AML-193 (cell line): ENCODE measurements around the gene C6orf62.
"Not testable (repeated sequence)": the region's sequence is repeated elsewhere in the genome, so short reads cannot be mapped to it uniquely, and the experiment has no call there.

Experiments
- DNase-seq, 2 experiments: peaks; one replicate each; lab custom pipeline; 2025; lab: John Stamatoyannopoulos, UW

The C6orf62 gene

DNA sequence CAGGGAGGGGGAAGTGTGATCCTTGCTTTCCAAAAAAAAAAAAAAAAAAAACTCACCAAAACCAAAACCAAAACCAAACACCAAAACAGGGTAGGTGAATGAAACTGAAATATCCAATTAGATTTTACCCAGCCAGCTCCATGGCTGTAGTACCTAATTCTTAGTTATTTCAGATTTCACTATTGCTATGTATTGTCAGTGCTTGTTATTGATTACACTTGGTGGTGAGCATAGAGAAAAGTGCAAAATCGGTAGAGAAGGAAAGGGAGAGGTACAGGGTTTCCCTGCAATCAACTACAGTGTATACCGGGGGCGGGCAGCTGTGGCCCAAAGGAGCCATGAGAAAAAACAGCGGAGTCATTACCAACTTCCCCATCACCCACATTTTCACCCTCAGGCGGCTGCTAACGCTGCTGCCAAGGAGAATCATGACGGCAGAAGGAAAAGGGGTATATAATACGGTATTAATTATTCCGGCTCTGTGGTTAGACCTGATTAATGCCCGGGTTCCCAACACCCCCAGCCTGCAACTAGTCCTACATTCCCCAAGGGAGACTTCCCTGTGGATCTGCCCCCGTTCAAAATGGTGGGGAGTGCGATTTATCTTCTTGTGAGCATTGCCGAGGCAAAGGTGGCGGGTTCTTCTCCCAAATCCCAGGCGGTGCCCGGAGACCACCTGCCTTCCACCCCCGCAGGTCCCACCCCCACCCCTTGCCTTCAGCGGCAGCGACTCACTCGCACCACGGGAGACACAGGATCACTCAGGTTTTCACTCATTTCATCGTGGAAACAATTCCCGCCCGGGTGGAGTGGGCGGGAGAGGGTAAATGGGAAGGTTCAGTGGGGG lies at the start of gene C6orf62:
Gene C6orf62 (minus strand): TSS at position 30 of the 847 bp plus-strand sequence. CDS start 486 bp downstream, outside the sequence.
- DNase-seq, result peak; percentile 83 to 84

- no peak for DNase-seq
These were observed 49.4 kb upstream of the C6orf62 start for GRCh38 chr6:24768361-24768760.

GRCh38 chr6:24766680-24767462 lies 47.9 kb upstream of the C6orf62 start:
- DNase-seq, result peak; percentile 89 to 91

DNA sequence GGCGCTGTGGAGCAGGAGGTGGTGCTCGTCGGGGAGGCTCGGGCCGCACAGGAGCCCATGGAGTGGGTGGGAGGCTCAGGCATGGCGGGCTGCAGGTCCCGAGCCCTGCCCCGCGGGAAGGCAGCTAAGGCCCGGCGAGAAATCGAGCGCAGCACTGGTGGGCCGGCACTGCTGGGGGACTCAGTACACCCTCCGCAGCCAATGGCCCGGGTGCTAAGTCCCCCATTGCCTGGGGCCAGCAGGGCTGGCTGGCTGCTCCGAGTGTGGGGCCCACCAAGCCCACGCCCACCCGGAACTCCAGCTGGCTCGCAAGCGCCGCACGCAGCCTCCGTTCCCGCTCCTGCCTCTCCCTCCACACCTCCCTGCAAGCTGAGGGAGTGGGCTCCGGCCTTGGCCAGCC lies 47.0 kb upstream of the C6orf62 start:
- not testable (repeated sequence) for DNase-seq

- not testable (repeated sequence) for DNase-seq
These were observed 46.2 kb upstream of the C6orf62 start for GRCh38 chr6:24764833-24765828.

DNA sequence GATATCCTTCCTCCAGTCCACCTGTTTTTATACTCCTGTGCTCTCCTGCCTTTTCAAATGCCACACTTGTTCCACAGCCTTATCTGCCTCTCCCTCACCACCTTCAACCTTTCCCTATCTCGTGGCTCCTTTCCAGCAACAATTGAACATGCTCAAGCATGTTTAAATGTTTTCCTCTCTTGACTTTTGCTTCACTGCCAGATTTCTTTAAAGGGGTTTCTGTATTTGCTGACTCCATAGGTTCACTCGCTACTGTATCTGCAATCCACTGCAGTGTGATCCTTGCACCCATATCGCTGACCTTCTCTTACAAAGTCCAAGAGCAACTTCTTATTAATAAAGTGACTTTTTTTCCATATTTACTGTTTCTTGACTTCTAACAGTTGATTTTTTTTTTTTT lies 44.6 kb upstream of the C6orf62 start:
- no peak for DNase-seq

GRCh38 chr6:24761851-24762250 lies 42.9 kb upstream of the C6orf62 start:
- no peak for DNase-seq

DNA sequence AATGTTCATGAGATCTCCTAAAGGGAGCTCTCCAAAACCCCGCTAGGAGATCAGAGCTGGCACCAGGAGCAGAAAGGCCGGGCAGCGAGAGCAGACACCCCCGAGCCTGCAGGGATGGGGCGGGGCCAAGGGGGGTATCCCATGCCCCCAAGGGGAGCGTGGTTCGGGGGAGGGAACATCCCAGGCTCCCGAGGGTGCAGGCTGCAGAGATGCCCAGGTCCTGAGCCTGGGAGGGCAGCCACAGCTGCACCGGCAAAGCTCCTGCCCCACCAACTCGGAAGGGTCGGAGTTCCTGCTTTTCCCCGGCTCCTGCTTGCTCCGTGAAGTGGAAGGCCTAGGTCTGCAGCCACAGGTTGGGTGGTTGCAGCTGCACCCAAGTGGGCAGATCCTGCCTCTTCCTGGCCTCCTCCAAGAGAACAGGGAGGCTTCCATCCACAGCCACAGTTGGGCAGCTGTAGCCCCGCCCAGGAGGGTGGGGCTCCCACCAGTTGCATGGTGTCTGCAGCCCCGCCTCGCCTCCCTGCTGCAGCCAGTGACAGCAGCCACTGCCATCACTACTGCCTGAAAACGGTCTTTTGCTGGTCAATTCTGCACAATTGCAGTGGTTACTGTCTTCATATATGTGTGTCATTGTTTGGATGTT lies 42.4 kb upstream of the C6orf62 start:
- DNase-seq, result no peak

- no peak for DNase-seq
These were observed 41.3 kb upstream of the C6orf62 start for GRCh38 chr6:24760210-24760609.

DNA sequence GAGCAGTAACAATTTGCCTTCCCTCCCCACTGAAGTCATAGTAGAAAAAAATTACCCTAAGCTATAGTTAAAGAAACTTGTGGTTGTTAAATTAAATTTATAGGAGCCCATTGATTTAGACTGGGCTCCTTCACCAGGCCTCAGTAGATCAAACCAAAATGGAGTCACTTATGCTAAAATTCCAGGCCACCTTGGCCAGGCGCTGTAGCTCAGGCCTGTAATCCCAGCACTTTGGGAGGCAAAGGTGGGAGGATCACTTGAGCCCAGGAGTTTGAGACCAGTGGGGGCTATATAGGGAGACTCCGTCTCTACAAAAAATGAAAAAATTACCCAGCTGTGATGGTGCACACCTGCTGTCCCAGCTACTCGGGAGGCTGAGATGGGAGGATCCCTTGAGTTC lies 40.8 kb upstream of the C6orf62 start:
- no peak for DNase-seq

GRCh38 chr6:24757611-24758010 lies 38.7 kb upstream of the C6orf62 start:
- DNase-seq, result peak; percentile 27 to 29

- DNase-seq, result no peak
These were observed 36.3 kb upstream of the C6orf62 start for GRCh38 chr6:24755279-24755678.

DNA sequence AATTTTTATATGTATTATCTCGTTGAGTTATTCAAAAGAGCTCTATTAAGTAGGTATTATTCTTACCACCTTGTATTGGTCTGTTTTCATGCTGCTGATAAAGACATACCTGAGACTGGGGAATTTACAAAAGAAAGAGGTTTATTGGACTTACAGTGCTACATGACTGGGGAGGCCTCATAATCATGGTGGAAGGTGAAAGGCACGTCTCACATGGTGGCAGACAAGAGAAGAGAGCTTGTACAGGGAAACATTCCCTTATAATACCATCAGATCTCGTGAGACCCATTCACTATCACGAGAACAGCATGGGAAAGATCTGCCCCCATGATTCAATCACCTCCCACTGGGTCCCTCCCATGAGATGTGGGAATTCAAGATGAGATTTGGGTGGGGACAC lies 35.4 kb upstream of the C6orf62 start:
- DNase-seq, result not testable (repeated sequence)

GRCh38 chr6:24753545-24753944 lies 34.6 kb upstream of the C6orf62 start:
- no peak for DNase-seq

- no peak for DNase-seq
These were observed 34.1 kb upstream of the C6orf62 start for GRCh38 chr6:24752917-24753492.

DNA sequence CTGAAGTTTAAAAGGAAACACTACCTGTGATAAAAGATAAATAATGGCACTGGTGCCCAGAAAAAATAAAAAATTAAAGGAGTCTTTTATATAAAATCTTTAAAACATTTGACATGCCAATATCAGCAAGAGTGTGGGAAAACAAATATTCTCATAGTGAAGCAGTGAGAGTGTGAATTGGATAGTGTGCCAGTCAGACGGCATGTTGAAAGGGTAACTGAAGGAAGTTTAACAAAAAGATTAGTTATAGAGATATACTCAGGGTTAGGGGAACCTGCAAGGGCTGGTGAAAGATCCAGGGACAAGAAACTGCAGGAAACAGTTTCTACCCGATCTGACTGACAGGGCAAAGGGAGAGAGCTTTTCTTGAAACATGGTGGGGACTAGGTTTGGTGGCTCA lies 33.5 kb upstream of the C6orf62 start:
- no peak for DNase-seq

DNA sequence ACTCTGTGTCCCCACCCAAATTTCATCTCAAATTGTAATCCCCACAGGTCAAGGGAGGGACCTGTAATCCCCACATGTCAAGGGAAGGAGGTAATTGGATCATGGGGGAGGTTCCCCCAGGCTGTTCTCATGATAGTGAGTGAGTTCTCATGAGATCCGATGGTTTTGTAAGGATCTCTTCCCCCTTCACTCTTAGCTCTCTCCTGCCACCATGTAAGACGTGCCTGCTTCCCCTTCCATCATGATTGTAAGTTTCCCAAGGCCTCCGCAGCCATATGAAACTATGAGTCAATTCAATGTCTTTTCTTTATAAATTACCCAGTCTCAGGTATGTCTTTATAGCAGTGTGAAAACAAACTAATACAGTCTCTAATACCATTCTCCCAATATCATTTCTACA lies 31.9 kb upstream of the C6orf62 start:
- DNase-seq, result not testable (repeated sequence)

DNA sequence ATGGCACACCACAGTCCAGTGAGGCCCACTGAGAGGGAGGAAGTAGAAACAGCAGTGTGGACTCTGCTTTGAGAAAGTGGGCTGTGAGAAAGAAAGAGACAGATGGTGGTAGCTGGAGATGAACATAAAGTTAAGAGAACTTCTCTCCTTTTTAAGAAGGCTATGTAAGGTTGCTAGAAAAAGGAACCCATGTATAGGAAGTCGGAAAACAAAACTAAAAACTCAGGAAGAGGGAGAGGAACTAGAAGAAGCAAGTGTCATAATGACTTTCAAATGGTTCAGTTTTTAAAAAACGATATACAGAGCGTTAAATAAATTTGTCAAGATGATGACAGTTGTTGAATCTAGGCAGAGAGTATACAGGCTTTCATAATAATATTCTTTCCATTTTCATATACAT lies 30.3 kb upstream of the C6orf62 start:
- DNase-seq, result peak; percentile 27 to 33

DNA sequence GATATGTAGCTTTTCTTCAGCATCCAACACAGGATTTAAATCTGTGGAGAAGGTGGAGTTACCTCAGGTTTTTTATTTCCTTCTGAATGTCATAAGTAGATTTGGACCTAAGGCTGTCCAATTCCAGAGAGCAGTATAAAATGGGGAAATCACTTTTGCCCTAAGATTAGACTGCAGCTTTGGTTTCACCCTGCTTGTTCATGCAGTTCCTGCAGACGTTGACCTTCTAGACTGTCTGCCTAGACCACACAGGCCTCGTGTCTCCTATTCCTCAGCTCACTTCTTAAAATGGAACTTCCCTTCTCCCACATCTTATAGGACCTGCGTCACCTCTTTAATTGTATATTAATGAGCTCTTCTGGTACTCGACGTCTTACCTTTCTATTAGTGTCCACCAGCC lies 26.0 kb upstream of the C6orf62 start:
- DNase-seq, result no peak

DNA sequence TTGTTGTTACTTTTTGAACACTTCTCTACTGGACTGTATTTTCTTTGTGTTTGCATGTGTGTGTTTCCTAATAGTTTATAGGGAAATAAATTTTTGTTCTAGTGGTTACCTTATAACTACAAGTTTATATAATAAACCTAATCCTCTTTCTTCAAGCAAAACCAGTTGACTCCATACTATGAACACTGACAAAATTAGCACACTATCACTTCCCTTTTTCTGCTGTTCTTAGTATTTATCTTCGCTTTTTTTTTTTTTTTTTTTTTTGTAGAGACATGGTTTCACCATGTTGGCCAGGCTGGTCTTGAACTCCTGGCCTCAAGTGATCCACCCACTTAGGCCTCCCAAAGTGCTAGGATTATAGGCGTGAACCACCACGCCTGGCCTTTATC lies 25.0 kb upstream of the C6orf62 start:
- DNase-seq, result peak; percentile 54 to 65
